ENCODE data around the gene PIP.
"Not testable (repeated sequence)": the region's sequence is repeated elsewhere in the genome, so short reads cannot be mapped to it uniquely, and the experiment has no call there.

PIP gene

GRCh38 chr7:143131781-143132180 is at the start of gene PIP:
PIP (plus strand) TSS chr7:143132077; CDS start chr7:143132117, 40 bp downstream.
- ChIA-PET CTCF (no interaction called here), POLR2A (ENCODE audit: low non-redundant PET) (no interaction called here)
- no peak within 1 kb of the TSS for H3K27ac ChIP-seq
- DNase-seq (ENCODE audit: low spot score) = no peak
- TF ChIP-seq CTCF (conservative IDR thresholded peaks at IDR 0.05; ENCODE audit: low read depth) = no peak

GRCh38 chr7:143085109-143085508 is 46.8 kb upstream of the PIP start:
- H3K27ac ChIP-seq = no peak overlapping the region
- TF ChIP-seq CTCF (conservative IDR thresholded peaks at IDR 0.05; ENCODE audit: low read depth) = no peak
- no peak for DNase-seq (ENCODE audit: low spot score)
- CTCF ChIA-PET = interaction anchor here (0.6 kb wide), 1 partner anchor 231 kb away, joined by 4 read pairs; no protein-coding TSS in a partner anchor
- POLR2A ChIA-PET (ENCODE audit: low non-redundant PET) = no interaction called here

GRCh38 chr7:143085610-143086009 is 46.3 kb upstream of the PIP start:
- DNase-seq (ENCODE audit: low spot score); H3K27ac ChIP-seq; POLR2A ChIA-PET (ENCODE audit: low non-redundant PET); CTCF ChIA-PET: not testable (repeated sequence)

- CTCF ChIA-PET; DNase-seq (ENCODE audit: low spot score); H3K27ac ChIP-seq; POLR2A ChIA-PET (ENCODE audit: low non-redundant PET): not testable (repeated sequence)
Observed at GRCh38 chr7:143088549-143089231, 43.2 kb upstream of the PIP start.

- CTCF ChIA-PET = no interaction called here
Observed at GRCh38 chr7:143096146-143096545, 35.7 kb upstream of the PIP start.

GRCh38 chr7:143099579-143099978 is 32.3 kb upstream of the PIP start:
- POLR2A ChIA-PET (ENCODE audit: low non-redundant PET); DNase-seq (ENCODE audit: low spot score); H3K27ac ChIP-seq; CTCF ChIA-PET: not testable (repeated sequence)

More at GRCh38 chr7:143096146-143096545, 35.7 kb upstream of the PIP start:
- DNase-seq (ENCODE audit: low spot score) = no peak
- no peak for TF ChIP-seq CTCF (conservative IDR thresholded peaks at IDR 0.05; ENCODE audit: low read depth)
- POLR2A ChIA-PET (ENCODE audit: low non-redundant PET) = no interaction called here
- H3K27ac ChIP-seq = no peak overlapping the region

GRCh38 chr7:143104759-143105158 is 27.1 kb upstream of the PIP start:
- POLR2A ChIA-PET (ENCODE audit: low non-redundant PET) = no interaction called here
- H3K27ac ChIP-seq = no peak overlapping the region
- TF ChIP-seq CTCF (conservative IDR thresholded peaks at IDR 0.05; ENCODE audit: low read depth) = no peak
- DNase-seq (ENCODE audit: low spot score) = no peak
- CTCF ChIA-PET = no interaction called here

GRCh38 chr7:143108019-143108418 is 23.9 kb upstream of the PIP start:
- DNase-seq (ENCODE audit: low spot score); POLR2A ChIA-PET (ENCODE audit: low non-redundant PET); CTCF ChIA-PET; H3K27ac ChIP-seq: not testable (repeated sequence)

- H3K27ac ChIP-seq = no peak overlapping the region
- no peak for DNase-seq (ENCODE audit: low spot score)
- TF ChIP-seq CTCF (conservative IDR thresholded peaks at IDR 0.05; ENCODE audit: low read depth) = no peak
- ChIA-PET POLR2A (ENCODE audit: low non-redundant PET) (no interaction called here), CTCF (interaction anchor here (0.7 kb wide), 1 partner anchor 110 kb away, joined by 3 read pairs; no protein-coding TSS in a partner anchor)
Observed at GRCh38 chr7:143117395-143117794, 14.5 kb upstream of the PIP start.

Data from RWPE1 (cell line).